MM.1S (cell line): ENCODE results near the gene CRYBB3.
"Not testable (repeated sequence)": the region's sequence is repeated elsewhere in the genome, so short reads cannot be mapped to it uniquely, and the experiment has no call there.

Experiments
- CTCF ChIP-seq: fragments of 300-600 bp; sonication (generic); IDR thresholded peaks from 2 replicates; pipeline ENCODE4 v1.5.1; 2016; ENCODE audit warnings: antibody characterized with exemption, low read length, mixed read lengths
- EZH2 ChIP-seq: fragments of 300-600 bp; sonication (generic); optimal IDR thresholded peaks from 2 replicates; pipeline ENCODE3; 2017; ENCODE audit warnings: low read depth, mild to moderate bottlenecking, antibody characterized with exemption, low read length, mixed read lengths

- TF ChIP-seq EZH2, CTCF: not testable (repeated sequence)
These were observed 4.9 kb downstream of the CRYBB3 start for GRCh38 chr22:25204547-25204946.
